SK-N-SH (cell line): ENCODE results near the gene HDGF. TPM values are rescaled to one million over a fixed set of nuclear protein-coding genes. Genes with fewer than 3 reads are reported as not detected.

Source experiments
- CHD2 ChIP-seq: fragments of 150-350 bp; IDR thresholded peaks from 2 replicates; pipeline ENCODE4 v1.6.1; 2018; ENCODE audit warnings: low read length; ENCODE audit not compliant: partially characterized antibody
- EP300 ChIP-seq, 2 experiments: IDR thresholded peaks; 2 replicates each; pipeline versions ENCODE4 v1.4.0 to v1.6.1; 2012; ENCODE audit warnings: borderline replicate concordance in 1 of 2, low read depth in 1 of 2, low read length in 1 of 2
- GABPA ChIP-seq: IDR thresholded peaks from 2 replicates; pipeline ENCODE4 v1.4.0; 2012; ENCODE audit warnings: low read depth, mild to moderate bottlenecking
- GATA2 ChIP-seq: sonication (generic); formaldehyde crosslinking; IDR thresholded peaks from 2 replicates; pipeline ENCODE4 v1.5.0; 2020; ENCODE audit warnings: mild to moderate bottlenecking, missing genetic modification reagents
- MEF2A ChIP-seq: IDR thresholded peaks from 2 replicates; pipeline ENCODE4 v1.4.0; 2012; ENCODE audit warnings: low read depth, borderline replicate concordance
- MXI1 ChIP-seq: IDR thresholded peaks from 2 replicates; pipeline ENCODE4 v1.6.1; 2012; ENCODE audit warnings: mild to moderate bottlenecking, low read depth, low read length, improper control_type of control experiment
- POLR2AphosphoS5 ChIP-seq: IDR thresholded peaks from 2 replicates; pipeline ENCODE4 v1.6.1; 2012; ENCODE audit warnings: low read depth, low read length
- RCOR1 ChIP-seq: fragments of 150-350 bp; IDR thresholded peaks from 2 replicates; pipeline ENCODE4 v1.6.1; 2017; ENCODE audit warnings: antibody characterized with exemption, low read length
- RXRA ChIP-seq: IDR thresholded peaks from 2 replicates; pipeline ENCODE4 v1.4.0; 2012; ENCODE audit warnings: low read depth, mild to moderate bottlenecking, borderline replicate concordance
- SIN3A ChIP-seq: IDR thresholded peaks from 2 replicates; pipeline ENCODE4 v1.6.1; 2012; ENCODE audit warnings: low read depth, mild to moderate bottlenecking, low read length, moderate library complexity, borderline replicate concordance
- SMC3 ChIP-seq: IDR thresholded peaks from 2 replicates; pipeline ENCODE4 v1.6.1; 2012; ENCODE audit warnings: low read depth, low read length, improper control_type of control experiment
- TAF1 ChIP-seq: IDR thresholded peaks from 2 replicates; pipeline ENCODE4 v1.6.1; 2012; ENCODE audit warnings: low read depth, mild to moderate bottlenecking, low read length, moderate library complexity, borderline replicate concordance
- TEAD4 ChIP-seq: IDR thresholded peaks from 2 replicates; pipeline ENCODE4 v1.4.0; 2012; ENCODE audit warnings: mild to moderate bottlenecking, borderline replicate concordance; ENCODE audit not compliant: insufficient read depth
- YY1 ChIP-seq: IDR thresholded peaks from 2 replicates; pipeline ENCODE4 v1.4.0; 2012; ENCODE audit warnings: low read depth, mild to moderate bottlenecking
- polyA plus RNA-seq, 3 experiments: library from polyadenylated mRNA; depleted of rRNA; stranded (reverse); fragments of >200 nt; gene quantifications; 2 replicates each; pipeline ENCODE4 v1.2.3, GENCODE V29; 2012
- TF ChIP-seq, protein P1 (sequence below): IDR thresholded peaks from 2 replicates; pipeline ENCODE4; 2012
- TF ChIP-seq, protein P2 (sequence below): IDR thresholded peaks from 2 replicates; pipeline ENCODE4 v1.4.0; 2012; ENCODE audit warnings: low read depth, borderline replicate concordance
- TF ChIP-seq, protein P3 (sequence below): IDR thresholded peaks from 2 replicates; pipeline ENCODE4 v1.4.0; 2012; ENCODE audit warnings: low read depth
- TF ChIP-seq, protein P4 (sequence below): fragments of 150-350 bp; IDR thresholded peaks from 2 replicates; pipeline ENCODE4 v1.6.1; 2017; ENCODE audit warnings: antibody characterized with exemption, low read length, low read depth, borderline replicate concordance

HDGF gene
- polyA plus RNA-seq, 1 of the 3 experiments (the other 2 are of a cell fraction), result 152 TPM

DNA sequence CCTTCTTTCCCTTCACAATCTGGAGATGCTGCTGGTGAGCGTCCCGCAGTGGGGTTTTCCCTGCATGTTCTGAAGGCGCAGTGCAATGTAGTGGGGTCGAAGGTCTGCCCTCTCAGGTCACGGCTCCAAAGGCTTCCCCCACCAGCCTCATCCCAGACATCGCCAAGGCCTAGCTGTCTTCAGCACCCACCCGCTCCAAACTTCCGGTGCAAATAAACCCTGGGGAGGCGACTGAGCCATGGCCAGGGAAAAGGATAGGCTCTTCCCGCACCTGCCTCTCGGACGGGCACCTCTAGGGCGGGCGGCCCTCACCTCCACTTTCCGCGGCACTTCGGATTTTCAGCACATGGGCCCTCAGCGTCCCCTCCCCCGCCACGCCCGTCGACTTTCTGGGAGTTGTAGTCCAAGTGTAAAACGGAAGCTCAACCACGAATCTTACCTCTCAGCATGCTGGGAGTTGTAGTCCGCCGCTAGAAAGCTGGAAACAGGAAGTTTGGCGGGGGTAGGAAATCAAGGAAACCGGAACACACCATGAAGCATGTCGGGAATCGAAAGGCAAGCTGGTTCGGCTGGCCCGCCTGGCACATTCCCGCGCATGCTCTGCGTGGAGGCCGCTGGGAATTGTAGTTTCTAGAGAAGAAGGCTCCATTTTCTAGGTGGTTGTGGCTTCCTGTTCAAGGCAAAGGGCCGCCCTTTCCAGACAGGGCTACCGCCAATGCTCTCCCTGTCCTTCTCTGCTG lies 10.6 kb downstream of the HDGF start, which contains the start of gene MRPL24 (continued):
- TF ChIP-seq SIN3A (peak; percentile 93), YY1 (peak; percentile 88), MEF2A (no peak), GATA2 (CRISPR knock-in tag) (no peak), CHD2 (peak; percentile 96), TAF1 (peak; percentile 67), GABPA (peak; percentile 97), TEAD4 (0 out of 2 replicates have a peak, but pooled peaks have one; percentile 28), MXI1 (peak; percentile 97), RXRA (no peak), RCOR1 (peak; percentile 40; the same call in 1 of the 2 replicates), POLR2AphosphoS5 (peak; percentile 92; the same call in 1 of the 2 replicates), EP300 (IDR thresholded peaks at IDR 0.05; ENCODE audit: borderline replicate concordance in 1 of 2, low read depth in 1 of 2, low read length in 1 of 2) (peak in 1 of 2 experiments; percentile 31; a peak in 2 of 4 replicates), SMC3 (peak; percentile 21; the same call in 1 of the 2 replicates)
- TF ChIP-seq, protein P1, sequence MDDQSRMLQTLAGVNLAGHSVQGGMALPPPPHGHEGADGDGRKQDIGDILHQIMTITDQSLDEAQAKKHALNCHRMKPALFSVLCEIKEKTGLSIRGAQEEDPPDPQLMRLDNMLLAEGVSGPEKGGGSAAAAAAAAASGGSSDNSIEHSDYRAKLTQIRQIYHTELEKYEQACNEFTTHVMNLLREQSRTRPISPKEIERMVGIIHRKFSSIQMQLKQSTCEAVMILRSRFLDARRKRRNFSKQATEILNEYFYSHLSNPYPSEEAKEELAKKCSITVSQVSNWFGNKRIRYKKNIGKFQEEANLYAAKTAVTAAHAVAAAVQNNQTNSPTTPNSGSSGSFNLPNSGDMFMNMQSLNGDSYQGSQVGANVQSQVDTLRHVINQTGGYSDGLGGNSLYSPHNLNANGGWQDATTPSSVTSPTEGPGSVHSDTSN, result peak; percentile 59
- TF ChIP-seq, protein P2, sequence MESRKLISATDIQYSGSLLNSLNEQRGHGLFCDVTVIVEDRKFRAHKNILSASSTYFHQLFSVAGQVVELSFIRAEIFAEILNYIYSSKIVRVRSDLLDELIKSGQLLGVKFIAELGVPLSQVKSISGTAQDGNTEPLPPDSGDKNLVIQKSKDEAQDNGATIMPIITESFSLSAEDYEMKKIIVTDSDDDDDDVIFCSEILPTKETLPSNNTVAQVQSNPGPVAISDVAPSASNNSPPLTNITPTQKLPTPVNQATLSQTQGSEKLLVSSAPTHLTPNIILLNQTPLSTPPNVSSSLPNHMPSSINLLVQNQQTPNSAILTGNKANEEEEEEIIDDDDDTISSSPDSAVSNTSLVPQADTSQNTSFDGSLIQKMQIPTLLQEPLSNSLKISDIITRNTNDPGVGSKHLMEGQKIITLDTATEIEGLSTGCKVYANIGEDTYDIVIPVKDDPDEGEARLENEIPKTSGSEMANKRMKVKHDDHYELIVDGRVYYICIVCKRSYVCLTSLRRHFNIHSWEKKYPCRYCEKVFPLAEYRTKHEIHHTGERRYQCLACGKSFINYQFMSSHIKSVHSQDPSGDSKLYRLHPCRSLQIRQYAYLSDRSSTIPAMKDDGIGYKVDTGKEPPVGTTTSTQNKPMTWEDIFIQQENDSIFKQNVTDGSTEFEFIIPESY, result peak; percentile 84
- TF ChIP-seq, protein P3, sequence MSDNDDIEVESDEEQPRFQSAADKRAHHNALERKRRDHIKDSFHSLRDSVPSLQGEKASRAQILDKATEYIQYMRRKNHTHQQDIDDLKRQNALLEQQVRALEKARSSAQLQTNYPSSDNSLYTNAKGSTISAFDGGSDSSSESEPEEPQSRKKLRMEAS, result peak; percentile 99
- TF ChIP-seq, protein P4, sequence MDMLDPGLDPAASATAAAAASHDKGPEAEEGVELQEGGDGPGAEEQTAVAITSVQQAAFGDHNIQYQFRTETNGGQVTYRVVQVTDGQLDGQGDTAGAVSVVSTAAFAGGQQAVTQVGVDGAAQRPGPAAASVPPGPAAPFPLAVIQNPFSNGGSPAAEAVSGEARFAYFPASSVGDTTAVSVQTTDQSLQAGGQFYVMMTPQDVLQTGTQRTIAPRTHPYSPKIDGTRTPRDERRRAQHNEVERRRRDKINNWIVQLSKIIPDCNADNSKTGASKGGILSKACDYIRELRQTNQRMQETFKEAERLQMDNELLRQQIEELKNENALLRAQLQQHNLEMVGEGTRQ, result no peak
- TF ChIP-seq, all 33 proteins: peak for 21
